GM23248 (cell line): Measurements from ENCODE around the gene CFAP65.

Experiments used
- EZH2 ChIP-seq: fragments of 200-600 bp; sonication (generic); IDR thresholded peaks from 2 replicates; pipeline ENCODE4 v1.6.1; 2018; ENCODE audit warnings: antibody characterized with exemption, mild to moderate bottlenecking; ENCODE audit not compliant: insufficient read depth, poor library complexity, severe bottlenecking
- EZH2phosphoT487 ChIP-seq: fragments of 200-600 bp; sonication (generic); IDR thresholded peaks from 2 replicates; pipeline ENCODE4 v1.6.1; 2018; ENCODE audit warnings: antibody characterized with exemption, moderate library complexity, mild to moderate bottlenecking, low read depth; ENCODE audit not compliant: insufficient read depth

DNA sequence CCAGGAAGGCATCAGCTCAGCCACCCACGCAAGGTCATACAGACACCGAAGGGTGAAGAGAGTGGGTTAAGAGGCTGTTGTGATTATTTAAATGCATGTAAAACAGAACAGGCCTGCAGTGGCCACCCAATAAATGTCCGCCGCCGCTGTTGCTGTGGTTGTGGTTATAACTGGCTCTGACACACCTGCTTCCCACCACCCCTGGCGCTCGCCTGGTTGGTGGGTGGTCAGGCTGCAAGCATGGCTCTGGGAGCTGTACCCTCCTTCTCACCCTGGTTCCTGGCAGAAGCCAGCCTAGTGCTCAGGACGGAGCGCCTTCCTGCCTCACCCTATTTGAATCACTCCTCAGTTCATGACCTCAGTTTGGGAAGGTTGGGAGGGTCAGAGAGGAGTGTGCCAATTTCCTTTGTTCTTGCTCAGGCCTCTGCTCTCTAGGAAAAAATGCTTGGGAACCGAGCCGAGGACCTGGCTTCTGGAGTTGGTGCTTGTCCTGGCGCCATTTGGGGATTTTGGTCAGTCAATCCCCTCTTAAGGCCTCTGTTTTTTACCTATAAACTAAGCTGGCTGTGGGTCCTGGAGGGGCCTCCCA, 42.8 kb downstream of the CFAP65 start:
- no peak for TF ChIP-seq EZH2phosphoT487
- TF ChIP-seq EZH2, result no peak
